Left forelimb (tissue), 1 donor: ENCODE measurements around the gene SLC17A7.

Source experiments
- DNase-seq: peaks from one replicate; pipeline ENCODE4 v3.0.0-alpha.2; 2018; ENCODE audit warnings: low spot score

Gene SLC17A7

DNA sequence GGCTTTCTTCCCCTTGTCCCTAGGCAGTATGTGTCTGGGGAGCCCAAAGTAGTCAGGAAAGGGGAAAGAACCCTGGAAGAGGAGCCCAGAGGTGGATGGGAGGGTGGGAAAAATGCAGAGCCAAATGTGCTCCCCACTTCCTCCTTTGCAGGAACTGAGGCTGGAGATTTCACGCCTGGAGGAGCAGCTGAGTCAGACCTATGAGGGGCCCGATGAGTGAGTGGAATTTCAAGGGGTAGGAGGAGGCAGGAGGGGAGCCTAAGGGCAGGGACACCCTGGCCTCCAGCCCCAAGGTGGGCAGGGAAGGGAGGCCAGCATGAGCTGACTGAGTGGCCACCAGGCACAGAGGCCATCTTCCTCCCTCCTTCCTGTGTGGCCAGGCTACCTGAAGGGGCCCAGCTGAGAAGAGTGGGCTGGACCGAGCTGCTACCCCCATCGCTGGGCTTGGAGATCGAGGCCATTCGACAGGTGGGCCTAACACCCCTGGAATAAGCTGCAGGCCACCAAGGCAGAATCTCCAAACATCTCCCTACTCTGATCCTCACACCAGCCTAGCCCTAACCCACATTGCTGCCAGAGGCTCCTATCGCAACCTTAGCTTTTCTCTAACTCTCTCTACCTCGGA is 32.4 kb downstream of the SLC17A7 start:
- DNase-seq, result no peak

DNA sequence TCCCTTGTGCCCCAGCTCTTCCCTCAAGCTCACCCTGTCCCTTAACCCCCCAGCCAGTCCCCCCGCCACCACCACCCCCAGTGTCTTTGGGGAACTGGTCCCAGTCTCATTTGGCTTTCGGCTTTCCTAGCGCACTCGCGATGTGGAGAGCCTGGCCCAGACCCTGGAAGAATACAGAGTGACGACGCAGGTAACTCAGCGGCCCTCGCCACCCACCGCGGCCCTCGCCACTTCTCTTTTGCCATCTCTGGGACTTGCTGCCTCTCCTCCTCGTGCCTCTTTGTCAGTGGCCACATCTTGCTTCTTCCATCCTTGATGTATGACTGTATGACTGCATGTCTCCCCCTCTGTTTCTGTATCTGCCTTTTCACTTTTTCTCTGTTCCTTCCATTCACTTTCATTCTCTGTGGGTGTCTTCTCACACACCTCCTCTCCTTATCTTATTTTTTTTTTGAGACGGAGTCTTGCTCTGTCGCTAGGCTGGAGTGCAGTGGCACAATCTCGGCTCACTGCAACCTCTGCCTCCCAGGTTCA is 33.8 kb downstream of the SLC17A7 start:
- no peak for DNase-seq

GRCh38 chr19:49407079-49407478 is 34.2 kb downstream of the SLC17A7 start:
- no peak for DNase-seq

- DNase-seq, result no peak
Observed at GRCh38 chr19:49403404-49404187, 37.7 kb downstream of the SLC17A7 start.

DNA sequence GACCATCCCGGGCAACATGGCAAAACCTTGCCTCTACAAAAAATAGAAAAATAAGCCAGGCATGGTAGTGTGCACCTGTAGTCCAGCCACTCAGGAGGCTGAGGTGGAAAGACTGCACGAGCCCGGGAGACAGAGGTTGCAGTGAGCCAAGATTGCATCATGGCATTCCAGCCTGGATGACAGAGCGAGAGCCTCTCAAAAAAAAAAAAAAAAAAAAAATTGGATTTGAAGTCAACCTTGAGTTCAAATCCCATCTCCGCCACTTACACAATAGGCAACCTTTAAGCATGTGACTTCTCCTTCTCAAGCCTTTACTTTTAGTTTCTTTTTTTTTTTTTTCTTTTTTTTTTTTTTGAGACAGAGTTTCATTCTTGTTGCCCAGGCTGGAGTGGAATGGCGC is 41.3 kb downstream of the SLC17A7 start:
- no peak for DNase-seq

DNA sequence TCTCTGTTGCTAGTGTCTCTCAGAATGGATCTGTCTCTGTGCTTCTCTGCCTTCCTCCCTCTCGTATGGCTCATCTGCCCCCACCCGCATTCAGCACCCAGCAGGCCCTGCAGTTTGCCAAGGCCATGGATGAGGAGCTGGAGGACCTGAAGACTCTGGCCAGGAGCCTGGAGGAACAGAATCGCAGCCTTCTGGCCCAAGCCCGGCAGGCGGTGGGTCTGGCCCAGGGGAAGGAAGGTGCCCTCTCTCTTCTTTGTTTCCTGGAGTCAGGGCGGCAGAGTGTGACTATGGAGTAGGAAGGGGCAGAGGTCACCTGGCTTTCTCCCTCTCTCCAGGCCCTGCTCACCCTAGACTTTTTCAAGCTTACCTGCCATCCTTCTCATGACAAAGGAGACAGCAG is 42.4 kb downstream of the SLC17A7 start:
- DNase-seq, result no peak

- DNase-seq, result no peak
Observed at GRCh38 chr19:49398001-49398615, 43.2 kb downstream of the SLC17A7 start.

- no peak for DNase-seq
Observed at GRCh38 chr19:49396738-49397505, 44.4 kb downstream of the SLC17A7 start.

DNA sequence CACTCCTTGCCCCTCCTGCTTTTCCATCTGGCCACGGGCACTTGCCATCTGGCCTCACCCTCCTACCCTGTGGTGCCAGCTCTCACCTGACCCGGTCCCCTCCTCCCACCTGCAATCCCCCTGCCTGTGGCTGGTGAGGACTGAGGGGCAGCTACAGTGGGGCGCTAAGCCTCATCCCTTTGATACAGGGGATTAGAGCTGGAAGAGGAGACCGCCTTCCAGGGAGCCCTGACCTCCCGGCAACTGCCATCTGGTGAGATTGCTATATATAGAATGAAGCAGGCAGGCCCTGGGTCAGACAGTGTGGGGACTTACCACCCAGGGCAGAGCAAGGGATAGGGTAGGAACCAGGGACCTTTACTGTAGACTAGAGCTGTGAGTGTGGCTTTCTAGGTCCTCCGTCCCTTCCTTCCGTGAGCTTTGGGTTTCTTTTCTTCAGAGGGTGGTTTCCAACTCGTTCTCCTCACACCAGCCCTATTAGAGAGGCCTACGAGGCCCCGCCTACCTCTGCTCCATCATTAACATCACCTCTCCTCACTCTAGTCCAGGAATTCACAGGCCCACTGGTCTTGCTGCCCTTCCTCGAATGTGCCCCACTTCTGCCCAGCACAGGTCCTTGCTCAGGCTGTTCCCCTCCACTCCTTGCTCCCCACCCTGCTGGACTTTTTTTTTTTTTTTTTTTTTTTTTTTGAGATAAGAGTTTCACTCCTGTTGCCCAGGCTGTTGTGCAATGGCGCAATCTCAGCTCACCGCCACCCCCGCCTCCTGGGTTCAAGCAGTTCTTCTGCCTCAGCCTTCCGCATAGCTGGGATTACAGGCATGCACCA is 45.5 kb downstream of the SLC17A7 start:
- DNase-seq, result no peak

DNA sequence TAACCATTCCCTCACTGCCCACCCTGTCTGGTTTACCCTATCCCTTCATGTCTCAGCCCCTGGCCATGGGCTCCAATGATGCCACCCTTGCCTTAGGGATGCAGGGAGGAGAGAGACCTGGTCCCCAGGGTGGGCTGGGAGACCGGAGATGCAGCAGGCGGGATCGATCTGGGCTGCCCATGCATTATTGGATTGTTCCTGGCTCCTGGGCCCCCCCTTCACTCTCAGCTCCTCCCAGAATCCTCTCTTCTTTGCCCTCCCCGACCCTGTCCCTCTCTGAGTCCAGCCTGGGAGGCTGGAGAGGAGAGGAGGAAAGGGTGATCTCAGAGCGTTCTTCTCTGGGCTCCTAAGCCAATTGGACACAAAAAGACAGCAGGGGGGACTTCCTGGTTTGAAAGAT is 47.4 kb downstream of the SLC17A7 start:
- no peak for DNase-seq

- DNase-seq, result peak; percentile 81
Observed at GRCh38 chr19:49391581-49392399, 49.5 kb downstream of the SLC17A7 start.

GRCh38 chr19:49390929-49391359 is 50.4 kb downstream of the SLC17A7 start:
- no peak for DNase-seq

DNA sequence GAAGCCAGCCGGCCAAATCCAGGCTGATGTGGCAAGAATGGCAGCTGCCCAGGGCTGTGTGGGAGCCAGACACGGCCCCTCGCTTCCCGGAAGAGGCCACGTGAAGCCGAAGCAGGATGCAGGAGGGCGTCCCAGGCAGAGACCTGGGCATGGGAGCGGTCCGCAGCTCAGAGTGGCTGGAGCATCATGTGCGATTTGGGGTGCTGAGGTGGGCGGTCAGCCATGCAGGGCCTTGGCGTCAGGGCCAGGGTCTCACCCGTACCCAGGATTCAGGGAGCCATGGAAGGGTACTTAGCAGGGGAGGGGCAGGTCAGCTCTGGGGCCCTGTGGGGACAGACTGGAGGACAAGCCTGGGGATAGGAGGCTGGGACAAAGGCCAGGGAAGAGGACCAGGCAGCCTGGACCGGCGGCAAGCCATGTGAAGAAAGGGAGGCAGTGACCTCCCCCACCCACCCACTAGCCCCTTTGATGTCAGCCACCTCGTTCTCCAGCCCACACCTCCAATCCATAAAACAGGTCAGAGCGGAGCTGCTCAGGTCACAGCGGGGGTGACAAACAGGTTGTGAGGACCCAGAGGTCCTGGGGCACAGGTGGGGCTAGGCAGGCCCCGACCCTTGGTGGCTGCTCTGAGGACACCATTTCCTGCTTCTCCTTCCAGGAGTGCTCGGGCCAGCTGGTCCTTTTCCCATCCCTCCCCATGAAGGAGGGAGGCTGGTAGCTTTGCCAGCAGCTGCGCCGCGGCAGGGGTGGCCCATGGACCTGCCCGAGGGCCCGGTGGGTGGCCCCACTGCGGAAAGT is 51.0 kb downstream of the SLC17A7 start:
- no peak for DNase-seq

DNA sequence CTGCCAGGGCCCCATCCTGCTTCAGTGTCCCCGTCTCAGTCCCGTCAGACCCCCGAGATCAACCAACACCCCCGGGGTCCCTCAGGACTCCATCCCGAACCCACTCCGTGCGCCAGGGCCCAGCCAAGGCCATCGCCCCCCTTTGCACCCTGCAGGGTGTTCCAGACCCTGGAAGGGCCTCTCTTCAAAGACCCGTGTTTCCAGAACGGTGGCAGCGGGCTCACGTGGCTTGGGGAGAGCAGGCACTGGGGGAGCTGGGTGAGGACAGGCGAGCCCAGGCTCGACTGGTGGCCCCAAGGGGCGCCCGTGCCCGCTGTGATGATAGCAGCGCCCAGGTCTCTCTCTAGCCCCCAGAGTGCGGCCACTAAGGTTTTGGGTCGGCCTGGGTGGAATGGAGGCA is 51.9 kb downstream of the SLC17A7 start:
- DNase-seq, result no peak

- no peak for DNase-seq
Observed at GRCh38 chr19:49387936-49388372, 53.4 kb downstream of the SLC17A7 start, which contains the start of gene KASH5. KASH5 (plus strand) TSS chr19:49388249; CDS start chr19:49390884, 2,635 bp downstream.

GRCh38 chr19:49383599-49383998 is 57.7 kb downstream of the SLC17A7 start:
- no peak for DNase-seq

DNA sequence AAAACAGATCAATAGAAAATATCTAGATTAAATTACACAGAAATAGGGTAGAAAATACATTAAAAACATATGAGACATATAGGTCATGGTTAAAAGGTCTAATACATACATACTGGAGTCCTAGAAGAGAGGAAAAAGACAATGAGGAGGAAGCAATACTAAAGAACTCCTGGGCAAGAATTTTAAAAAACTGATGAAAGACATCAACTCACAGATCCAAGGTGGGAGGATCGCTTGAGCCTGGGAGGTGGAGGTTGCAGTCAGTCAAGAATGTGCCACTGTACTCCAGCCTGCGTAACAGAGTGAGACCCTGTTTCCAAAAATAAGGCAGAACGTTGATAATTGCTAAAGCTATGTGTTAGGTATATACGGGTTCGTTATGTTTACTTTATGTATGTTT is 58.7 kb downstream of the SLC17A7 start:
- DNase-seq, result no peak

- no peak for DNase-seq
Observed at GRCh38 chr19:49380391-49380790, 60.9 kb downstream of the SLC17A7 start.
